ES-I3 (cell line): ENCODE results near the gene METTL15.
"Not testable (repeated sequence)": the region's sequence is repeated elsewhere in the genome, so short reads cannot be mapped to it uniquely, and the experiment has no call there.

ENCODE experiments used
- H3K36me3 ChIP-seq: 2 replicates; pipeline ENCODE4 v1.6.1; 2013; ENCODE audit warnings: mild to moderate bottlenecking, low read length, control low read depth, moderate library complexity; ENCODE audit not compliant: insufficient read depth
- H3K4me1 ChIP-seq: 2 replicates; pipeline ENCODE4 v1.6.1; 2013; ENCODE audit warnings: mild to moderate bottlenecking, control low read depth, low read length; ENCODE audit not compliant: insufficient read depth
- H3K9ac ChIP-seq: 2 replicates; pipeline ENCODE4 v1.6.1; 2013; ENCODE audit warnings: low read depth, mild to moderate bottlenecking, low read length, moderate library complexity
- H3K9me3 ChIP-seq: 2 replicates; pipeline ENCODE4 v1.6.1; 2013; ENCODE audit warnings: mild to moderate bottlenecking, low read length, moderate library complexity; ENCODE audit not compliant: control insufficient read depth, insufficient read depth

METTL15 gene

DNA sequence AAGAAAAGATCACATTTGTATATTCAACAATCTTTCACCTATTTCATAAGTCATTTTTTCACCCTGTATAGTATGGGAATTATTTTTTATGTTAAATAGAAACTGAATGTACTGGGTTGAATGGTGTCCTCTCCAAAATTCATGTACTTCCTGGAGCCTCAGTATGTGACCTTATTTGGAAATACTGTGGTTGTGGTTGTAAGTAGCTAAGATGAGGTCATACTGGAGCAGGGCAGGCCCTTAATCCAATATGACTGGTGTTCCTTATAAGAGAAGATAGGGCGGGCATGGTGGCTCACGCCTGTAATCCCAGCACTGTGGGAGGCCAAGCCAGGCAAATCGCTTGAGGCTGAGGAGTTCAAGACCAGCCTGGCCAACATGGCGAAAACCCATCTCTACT, 224.2 kb downstream of the METTL15 start:
- not testable (repeated sequence) for H3K9me3 ChIP-seq, H3K4me1 ChIP-seq, H3K36me3 ChIP-seq, H3K9ac ChIP-seq

- no peaks in the 10 kb centered on the region; the same call in 1 of the 2 replicates for H3K36me3 ChIP-seq
- no peaks in the 10 kb centered on the region for H3K4me1 ChIP-seq
- H3K9me3 ChIP-seq, result peaks cover 7% of the 10 kb centered on the region; the same call in 1 of the 2 replicates
- no peak overlapping the region for H3K9ac ChIP-seq
These were observed 229.5 kb downstream of the METTL15 start for GRCh38 chr11:28337701-28338100.

- H3K4me1 ChIP-seq, result 0 out of 2 replicates have a peak, but pooled peaks cover under 1% of the 10 kb centered on the region
- H3K36me3 ChIP-seq, result no peaks in the 10 kb centered on the region; the same call in 1 of the 2 replicates
- peaks cover 7% of the 10 kb centered on the region; the same call in 1 of the 2 replicates for H3K9me3 ChIP-seq
- no peak overlapping the region for H3K9ac ChIP-seq
These were observed 230.2 kb downstream of the METTL15 start for GRCh38 chr11:28338371-28338770.

- H3K9ac ChIP-seq, result no peak overlapping the region
- 0 out of 2 replicates have a peak, but pooled peaks cover 7% of the 10 kb centered on the region for H3K4me1 ChIP-seq
- H3K9me3 ChIP-seq, result peaks cover 7% of the 10 kb centered on the region; the same call in 1 of the 2 replicates
- H3K36me3 ChIP-seq, result no peaks in the 10 kb centered on the region; the same call in 1 of the 2 replicates
These were observed 231.3 kb downstream of the METTL15 start for GRCh38 chr11:28339488-28339887.

- peaks cover 7% of the 10 kb centered on the region; the same call in 1 of the 2 replicates for H3K9me3 ChIP-seq
- H3K4me1 ChIP-seq, result 0 out of 2 replicates have a peak, but pooled peaks cover 7% of the 10 kb centered on the region
- H3K9ac ChIP-seq, result no peak overlapping the region
- no peaks in the 10 kb centered on the region; the same call in 1 of the 2 replicates for H3K36me3 ChIP-seq
These were observed 234.5 kb downstream of the METTL15 start for GRCh38 chr11:28342716-28343115.

DNA sequence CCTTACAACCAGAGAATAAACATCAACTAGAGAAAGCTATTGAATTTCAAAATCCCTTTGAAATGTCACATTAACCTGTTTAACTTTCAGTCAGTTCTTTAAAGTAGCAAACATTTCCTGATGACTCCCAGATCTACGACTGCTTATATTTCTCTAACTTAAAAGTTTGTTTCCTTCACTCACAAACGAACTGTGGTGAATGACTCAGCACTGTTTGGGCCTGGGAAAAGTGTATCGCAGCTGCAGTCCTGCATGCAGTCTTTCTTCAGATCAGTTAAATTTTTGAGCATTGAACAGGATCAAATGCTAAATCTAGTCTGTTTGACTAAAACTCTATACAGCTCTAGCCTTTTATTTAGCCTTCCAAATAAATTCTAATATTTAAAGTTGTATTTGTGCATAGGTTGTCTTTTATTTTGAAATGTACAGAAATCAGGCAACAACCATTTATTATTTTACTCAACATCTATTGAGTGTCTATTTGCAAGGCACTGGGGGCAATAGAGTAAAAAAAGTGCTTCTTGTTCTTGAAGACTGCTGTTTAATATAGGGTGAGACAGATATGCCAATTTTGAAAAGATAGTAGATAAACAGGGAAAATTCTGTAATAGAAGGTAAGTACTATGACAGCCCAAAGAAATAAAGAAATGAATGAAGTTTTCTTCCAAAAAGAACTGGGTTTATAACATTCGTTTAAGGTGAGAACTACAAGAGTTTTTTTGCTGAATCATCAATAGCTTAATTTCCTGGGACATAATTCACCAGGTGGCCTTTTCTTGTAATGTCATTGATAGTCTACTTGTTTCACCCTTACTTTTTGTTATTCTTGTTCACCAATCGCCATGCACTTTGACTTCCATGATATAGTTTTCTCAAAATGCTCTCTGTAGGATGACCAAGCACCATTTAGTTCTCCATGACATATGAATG, 235.4 kb downstream of the METTL15 start:
- Histone ChIP-seq H3K36me3 (no peaks in the 10 kb centered on the region; the same call in 1 of the 2 replicates), H3K9me3 (peaks cover 3% of the 10 kb centered on the region; the same call in 1 of the 2 replicates), H3K9ac (no peak overlapping the region), H3K4me1 (0 out of 2 replicates have a peak, but pooled peaks cover 7% of the 10 kb centered on the region)

- Histone ChIP-seq H3K36me3 (no peaks in the 10 kb centered on the region; the same call in 1 of the 2 replicates), H3K4me1 (0 out of 2 replicates have a peak, but pooled peaks cover 7% of the 10 kb centered on the region), H3K9ac (no peak overlapping the region)
These were observed 238.0 kb downstream of the METTL15 start for GRCh38 chr11:28346209-28346608.

GRCh38 chr11:28346721-28347120, 238.5 kb downstream of the METTL15 start:
- Histone ChIP-seq H3K9me3 (no peaks in the 10 kb centered on the region), H3K36me3 (no peaks in the 10 kb centered on the region; the same call in 1 of the 2 replicates), H3K4me1 (0 out of 2 replicates have a peak, but pooled peaks cover 7% of the 10 kb centered on the region), H3K9ac (no peak overlapping the region)

More at GRCh38 chr11:28346209-28346608, 238.0 kb downstream of the METTL15 start:
- no peaks in the 10 kb centered on the region for H3K9me3 ChIP-seq

DNA sequence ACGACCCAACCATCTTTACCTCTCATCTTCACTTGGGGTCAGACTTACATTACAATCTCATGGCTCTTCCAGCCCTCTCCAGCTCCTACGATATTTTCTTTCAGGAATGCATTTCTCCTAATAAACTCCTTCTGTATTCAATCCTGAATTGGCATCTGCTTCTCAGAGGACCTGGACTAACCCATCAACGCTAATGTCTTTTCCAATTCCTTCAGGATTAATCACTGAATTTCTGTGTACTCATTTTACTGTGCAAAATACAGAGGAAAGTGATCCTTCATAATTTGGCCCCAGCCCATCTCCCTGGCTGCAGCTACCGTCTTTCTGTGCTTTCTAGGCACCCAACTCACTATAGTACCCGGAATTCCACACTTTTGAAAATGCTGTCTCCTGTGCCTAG, 239.2 kb downstream of the METTL15 start:
- Histone ChIP-seq H3K9ac (no peak overlapping the region), H3K4me1 (0 out of 2 replicates have a peak, but pooled peaks cover 7% of the 10 kb centered on the region), H3K36me3 (no peaks in the 10 kb centered on the region), H3K9me3 (no peaks in the 10 kb centered on the region)

GRCh38 chr11:28350216-28350615, 242.0 kb downstream of the METTL15 start:
- H3K9ac ChIP-seq, result no peak overlapping the region
- H3K4me1 ChIP-seq, result no peaks in the 10 kb centered on the region
- H3K36me3 ChIP-seq, result no peaks in the 10 kb centered on the region
- no peaks in the 10 kb centered on the region for H3K9me3 ChIP-seq

GRCh38 chr11:28353991-28354390, 245.8 kb downstream of the METTL15 start:
- no peaks in the 10 kb centered on the region for H3K4me1 ChIP-seq
- no peak overlapping the region for H3K9ac ChIP-seq
- H3K36me3 ChIP-seq, result no peaks in the 10 kb centered on the region
- no peaks in the 10 kb centered on the region for H3K9me3 ChIP-seq

- Histone ChIP-seq H3K9me3 (no peaks in the 10 kb centered on the region), H3K9ac (no peak overlapping the region), H3K4me1 (no peaks in the 10 kb centered on the region), H3K36me3 (no peaks in the 10 kb centered on the region)
These were observed 258.6 kb downstream of the METTL15 start for GRCh38 chr11:28366549-28367346.

GRCh38 chr11:28378095-28378494, 269.9 kb downstream of the METTL15 start:
- not testable (repeated sequence) for H3K36me3 ChIP-seq, H3K4me1 ChIP-seq, H3K9ac ChIP-seq, H3K9me3 ChIP-seq
